Effector memory CD4-positive, alpha-beta T cell (primary cell): Measurements from ENCODE around the gene REM2.

Experiments used
- DNase-seq, 3 donors: peaks; one replicate each; pipeline ENCODE4 v3.0.0-alpha.2; 2020
- H3K27ac ChIP-seq: 2 replicates; pipeline ENCODE4 v1.7.0; 2013; ENCODE audit warnings: mild to moderate bottlenecking, low read length, moderate library complexity; ENCODE audit not compliant: insufficient read depth, poor library complexity, severe bottlenecking
- H3K27me3 ChIP-seq: replicated peaks from 2 replicates; pipeline ENCODE4 v1.7.0; 2013; ENCODE audit warnings: mild to moderate bottlenecking, low read length; ENCODE audit not compliant: insufficient read depth, control insufficient read depth, poor library complexity, severe bottlenecking
- H3K36me3 ChIP-seq: 2 replicates; pipeline ENCODE4 v1.7.0; 2013; ENCODE audit warnings: mild to moderate bottlenecking, low read length, moderate library complexity; ENCODE audit not compliant: control insufficient read depth, insufficient read depth
- H3K4me1 ChIP-seq: 2 replicates; pipeline ENCODE4 v1.7.0; 2013; ENCODE audit warnings: low read length, mild to moderate bottlenecking; ENCODE audit not compliant: control insufficient read depth, insufficient read depth, poor library complexity, severe bottlenecking
- H3K4me3 ChIP-seq: 2 replicates; pipeline ENCODE4 v1.7.0; 2013; ENCODE audit warnings: low read length, low read depth, mild to moderate bottlenecking; ENCODE audit not compliant: insufficient read depth, poor library complexity, severe bottlenecking
- H3K9me3 ChIP-seq: 2 replicates; pipeline ENCODE4 v1.7.0; 2013; ENCODE audit warnings: mild to moderate bottlenecking, low read length, moderate library complexity; ENCODE audit not compliant: control insufficient read depth

The REM2 gene

GRCh38 chr14:22841769-22842168 is 41.3 kb upstream of the REM2 start:
- Histone ChIP-seq H3K27ac (no peak overlapping the region), H3K27me3 (peaks cover 18% of the 10 kb centered on the region), H3K4me3 (no peak overlapping the region), H3K9me3 (no peaks in the 10 kb centered on the region), H3K4me1 (peaks cover 6% of the 10 kb centered on the region), H3K36me3 (no peaks in the 10 kb centered on the region)
- DNase-seq, result no peak

- H3K9me3 ChIP-seq, result no peaks in the 10 kb centered on the region
- H3K4me3 ChIP-seq, result no peak overlapping the region
- H3K27me3 ChIP-seq, result peaks cover 11% of the 10 kb centered on the region
- H3K4me1 ChIP-seq, result peaks cover 2% of the 10 kb centered on the region
- no peaks in the 10 kb centered on the region for H3K36me3 ChIP-seq
- DNase-seq, result no peak
- H3K27ac ChIP-seq, result no peak overlapping the region
These were observed 40.6 kb upstream of the REM2 start for GRCh38 chr14:22842211-22843122.

GRCh38 chr14:22843123-22843925 is 39.7 kb upstream of the REM2 start:
- Histone ChIP-seq H3K9me3 (no peaks in the 10 kb centered on the region), H3K27ac (no peak overlapping the region), H3K27me3 (peaks cover 2% of the 10 kb centered on the region), H3K36me3 (no peaks in the 10 kb centered on the region), H3K4me1 (no peaks in the 10 kb centered on the region), H3K4me3 (no peak overlapping the region)
- no peak for DNase-seq

GRCh38 chr14:22844221-22845102 is 38.6 kb upstream of the REM2 start:
- H3K27me3 ChIP-seq, result no peaks in the 10 kb centered on the region
- H3K9me3 ChIP-seq, result no peaks in the 10 kb centered on the region
- H3K36me3 ChIP-seq, result no peaks in the 10 kb centered on the region
- no peaks in the 10 kb centered on the region for H3K4me1 ChIP-seq
- H3K27ac ChIP-seq, result no peak overlapping the region
- no peak overlapping the region for H3K4me3 ChIP-seq
- DNase-seq, result no peak

- no peaks in the 10 kb centered on the region for H3K4me1 ChIP-seq
These were observed 38.0 kb upstream of the REM2 start for GRCh38 chr14:22845103-22845394.

GRCh38 chr14:22845821-22846625 is 37.0 kb upstream of the REM2 start:
- Histone ChIP-seq H3K9me3 (no peaks in the 10 kb centered on the region), H3K4me3 (no peak overlapping the region), H3K27ac (no peak overlapping the region), H3K4me1 (no peaks in the 10 kb centered on the region), H3K27me3 (no peaks in the 10 kb centered on the region), H3K36me3 (no peaks in the 10 kb centered on the region)
- no peak for DNase-seq

More at GRCh38 chr14:22845103-22845394, 38.0 kb upstream of the REM2 start:
- Histone ChIP-seq H3K36me3 (no peaks in the 10 kb centered on the region), H3K27ac (no peak overlapping the region), H3K27me3 (no peaks in the 10 kb centered on the region), H3K4me3 (no peak overlapping the region), H3K9me3 (no peaks in the 10 kb centered on the region)
- DNase-seq, result no peak

- H3K27me3 ChIP-seq, result no peaks in the 10 kb centered on the region
- no peak overlapping the region for H3K4me3 ChIP-seq
- H3K4me1 ChIP-seq, result no peaks in the 10 kb centered on the region
- H3K36me3 ChIP-seq, result no peaks in the 10 kb centered on the region
- no peaks in the 10 kb centered on the region for H3K9me3 ChIP-seq
- DNase-seq, result no peak
- H3K27ac ChIP-seq, result no peak overlapping the region
These were observed 36.2 kb upstream of the REM2 start for GRCh38 chr14:22846811-22847307.

GRCh38 chr14:22847661-22848341 is 35.2 kb upstream of the REM2 start:
- Histone ChIP-seq H3K9me3 (no peaks in the 10 kb centered on the region), H3K27ac (no peak overlapping the region), H3K4me3 (no peak overlapping the region), H3K27me3 (no peaks in the 10 kb centered on the region), H3K36me3 (no peaks in the 10 kb centered on the region), H3K4me1 (no peaks in the 10 kb centered on the region)
- DNase-seq, result no peak
